ENCODE results near the gene SLC44A5. TPM values are rescaled to one million over a fixed set of nuclear protein-coding genes. Genes with fewer than 3 reads are reported as not detected.

Gene SLC44A5
- total RNA-seq, 4 donors from 2014 or later = 0.22 to 0.57 (median 0.42) TPM

DNA sequence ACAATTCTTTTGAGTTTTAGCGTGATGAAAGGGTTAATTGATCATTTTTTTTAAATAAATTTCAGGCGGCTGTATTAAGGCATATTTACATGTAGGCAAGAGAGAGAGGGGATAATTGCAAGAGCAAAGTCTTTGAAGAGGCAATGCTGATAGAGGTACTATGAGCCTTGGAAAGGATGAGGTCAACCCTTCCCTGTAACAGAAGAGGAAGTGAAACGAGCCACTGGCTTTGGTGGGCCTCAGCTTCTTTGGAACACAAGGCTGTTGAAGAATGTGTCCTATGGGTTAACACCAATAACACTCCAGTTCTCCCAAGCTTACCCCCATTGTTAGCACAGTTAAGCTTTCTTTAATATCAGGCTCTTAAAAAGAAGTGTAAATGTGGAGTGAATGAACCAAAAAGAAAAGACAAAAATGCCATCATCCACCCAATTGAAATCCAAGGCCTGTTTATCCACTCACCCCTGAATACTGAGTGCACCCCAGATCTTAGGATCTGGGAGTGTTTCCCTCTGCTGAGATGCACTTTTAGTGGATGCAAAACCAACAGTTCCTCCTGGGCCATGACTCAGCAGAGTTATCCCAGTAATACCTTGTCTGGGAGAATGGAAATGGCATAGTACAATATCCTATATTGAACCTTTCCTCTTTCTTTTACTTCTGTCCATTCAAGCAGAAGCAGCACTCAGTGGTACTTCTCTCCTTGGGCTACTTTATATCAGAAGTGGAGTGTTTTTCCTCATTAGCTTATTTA is 216.4 kb downstream of the SLC44A5 start:
- TF ChIP-seq, protein P1, sequence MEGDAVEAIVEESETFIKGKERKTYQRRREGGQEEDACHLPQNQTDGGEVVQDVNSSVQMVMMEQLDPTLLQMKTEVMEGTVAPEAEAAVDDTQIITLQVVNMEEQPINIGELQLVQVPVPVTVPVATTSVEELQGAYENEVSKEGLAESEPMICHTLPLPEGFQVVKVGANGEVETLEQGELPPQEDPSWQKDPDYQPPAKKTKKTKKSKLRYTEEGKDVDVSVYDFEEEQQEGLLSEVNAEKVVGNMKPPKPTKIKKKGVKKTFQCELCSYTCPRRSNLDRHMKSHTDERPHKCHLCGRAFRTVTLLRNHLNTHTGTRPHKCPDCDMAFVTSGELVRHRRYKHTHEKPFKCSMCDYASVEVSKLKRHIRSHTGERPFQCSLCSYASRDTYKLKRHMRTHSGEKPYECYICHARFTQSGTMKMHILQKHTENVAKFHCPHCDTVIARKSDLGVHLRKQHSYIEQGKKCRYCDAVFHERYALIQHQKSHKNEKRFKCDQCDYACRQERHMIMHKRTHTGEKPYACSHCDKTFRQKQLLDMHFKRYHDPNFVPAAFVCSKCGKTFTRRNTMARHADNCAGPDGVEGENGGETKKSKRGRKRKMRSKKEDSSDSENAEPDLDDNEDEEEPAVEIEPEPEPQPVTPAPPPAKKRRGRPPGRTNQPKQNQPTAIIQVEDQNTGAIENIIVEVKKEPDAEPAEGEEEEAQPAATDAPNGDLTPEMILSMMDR (IDR thresholded peaks at IDR 0.05; ENCODE audit: low read depth) = no peak

DNA sequence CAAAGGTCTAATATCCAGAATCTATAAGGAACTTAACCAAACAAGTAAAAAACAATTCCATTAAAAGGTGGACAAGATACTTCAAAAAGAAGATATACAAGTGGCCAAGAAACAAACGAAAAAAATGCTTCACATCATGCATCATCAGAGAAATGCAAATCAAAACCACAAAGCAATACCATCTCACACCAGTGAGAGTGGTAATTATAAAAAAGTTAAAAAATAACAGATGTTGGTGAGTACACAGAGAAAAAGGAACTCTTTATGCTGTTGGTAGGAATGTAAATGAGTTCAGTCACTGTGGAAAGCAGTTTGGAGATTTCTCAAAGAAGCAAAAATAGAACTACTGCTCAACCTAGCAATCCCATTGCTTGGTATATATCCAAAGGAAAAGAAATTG is 218.6 kb downstream of the SLC44A5 start:
- TF ChIP-seq, protein P1 (IDR thresholded peaks at IDR 0.05; ENCODE audit: low read depth) = no peak

DNA sequence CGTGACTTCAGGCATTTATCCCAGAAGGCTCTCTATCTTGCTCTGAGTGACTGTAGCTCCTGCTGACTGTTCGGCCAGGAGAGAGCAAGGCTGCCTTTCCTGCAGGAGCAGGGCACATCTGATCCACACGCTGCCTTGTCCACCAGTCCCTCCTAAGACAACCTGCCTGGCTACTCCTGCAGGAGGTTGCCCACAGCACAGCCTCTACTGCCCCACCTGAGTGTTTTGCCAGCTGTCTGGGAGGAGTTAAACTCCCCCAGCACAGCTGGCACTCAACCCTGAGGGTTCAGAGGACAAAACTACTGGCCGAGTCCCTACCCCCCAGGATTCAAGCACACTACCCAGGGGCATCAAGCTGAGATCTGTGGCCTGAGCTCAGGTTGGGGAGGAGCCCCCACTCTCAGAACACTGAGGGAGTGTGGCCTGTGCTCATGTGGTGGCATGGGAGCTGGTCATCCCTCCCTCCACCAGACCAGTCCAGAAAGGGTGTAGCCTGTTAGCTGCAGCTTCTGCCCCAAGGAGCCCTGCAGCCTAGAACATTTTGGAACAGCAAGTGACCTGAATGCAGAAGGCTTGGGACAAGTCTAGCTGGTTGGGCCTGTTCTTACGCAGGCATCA is 237.3 kb downstream of the SLC44A5 start:
- TF ChIP-seq, protein P1 (IDR thresholded peaks at IDR 0.05; ENCODE audit: low read depth) = no peak

DNA sequence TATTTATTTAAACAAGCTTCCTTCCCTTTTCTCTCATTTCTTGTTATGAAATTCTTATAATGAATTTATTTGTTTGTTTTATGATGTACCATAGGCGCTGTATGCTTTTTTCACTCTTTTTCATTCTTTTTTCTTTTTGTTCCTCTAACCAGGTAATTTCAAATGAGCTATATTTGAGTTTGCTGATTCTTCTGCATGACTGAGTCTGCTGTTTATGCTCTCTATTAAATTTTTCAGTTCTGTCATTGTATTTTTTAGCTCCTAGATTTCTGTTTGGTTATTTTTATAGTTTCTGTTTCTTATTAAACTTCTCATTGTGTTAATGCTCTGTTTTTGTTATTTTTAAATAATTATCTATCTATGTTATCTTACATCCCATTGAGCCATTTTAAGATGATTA is 244.3 kb downstream of the SLC44A5 start:
- TF ChIP-seq, protein P1 (IDR thresholded peaks at IDR 0.05; ENCODE audit: low read depth) = no peak

DNA sequence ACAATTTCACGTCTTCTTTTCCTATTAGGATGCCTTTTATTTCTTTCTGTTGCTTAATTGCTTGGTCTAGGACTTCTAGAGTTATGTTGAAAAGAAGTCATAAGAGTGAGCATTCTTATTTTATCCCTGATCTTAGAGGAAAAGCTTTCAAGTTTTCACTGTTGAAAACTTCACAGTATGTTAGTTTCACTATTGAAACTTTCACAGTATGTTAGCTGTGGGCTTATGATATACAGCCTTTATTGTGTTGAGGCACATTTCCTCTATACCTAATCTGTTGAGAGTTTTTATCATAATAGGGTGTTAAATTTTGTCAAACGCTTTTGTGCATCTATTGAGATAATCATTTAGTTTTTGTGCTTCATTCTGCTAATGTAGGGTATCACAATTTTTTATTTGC is 249.7 kb downstream of the SLC44A5 start:
- TF ChIP-seq, protein P1 (IDR thresholded peaks at IDR 0.05; ENCODE audit: low read depth) = no peak

DNA sequence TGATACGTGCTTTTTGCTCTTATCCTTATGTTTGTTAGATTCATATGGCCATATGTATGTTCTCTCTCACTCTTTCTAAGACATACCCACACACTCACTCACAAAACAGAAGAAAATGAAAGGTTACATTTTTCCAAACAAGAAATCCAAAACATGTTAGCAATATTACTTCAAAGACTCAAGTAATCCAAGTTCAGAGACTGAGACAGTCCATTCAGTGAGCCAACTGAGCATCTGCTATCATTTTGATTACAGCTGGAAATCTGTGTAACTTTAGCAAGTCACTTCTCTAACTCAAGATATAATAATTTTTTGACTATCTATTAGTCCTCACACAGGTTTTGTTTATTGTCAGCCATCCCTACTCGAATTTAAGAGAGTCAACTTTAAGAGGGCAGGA is 257.9 kb downstream of the SLC44A5 start:
- TF ChIP-seq, protein P1 (IDR thresholded peaks at IDR 0.05; ENCODE audit: low read depth) = no peak

DNA sequence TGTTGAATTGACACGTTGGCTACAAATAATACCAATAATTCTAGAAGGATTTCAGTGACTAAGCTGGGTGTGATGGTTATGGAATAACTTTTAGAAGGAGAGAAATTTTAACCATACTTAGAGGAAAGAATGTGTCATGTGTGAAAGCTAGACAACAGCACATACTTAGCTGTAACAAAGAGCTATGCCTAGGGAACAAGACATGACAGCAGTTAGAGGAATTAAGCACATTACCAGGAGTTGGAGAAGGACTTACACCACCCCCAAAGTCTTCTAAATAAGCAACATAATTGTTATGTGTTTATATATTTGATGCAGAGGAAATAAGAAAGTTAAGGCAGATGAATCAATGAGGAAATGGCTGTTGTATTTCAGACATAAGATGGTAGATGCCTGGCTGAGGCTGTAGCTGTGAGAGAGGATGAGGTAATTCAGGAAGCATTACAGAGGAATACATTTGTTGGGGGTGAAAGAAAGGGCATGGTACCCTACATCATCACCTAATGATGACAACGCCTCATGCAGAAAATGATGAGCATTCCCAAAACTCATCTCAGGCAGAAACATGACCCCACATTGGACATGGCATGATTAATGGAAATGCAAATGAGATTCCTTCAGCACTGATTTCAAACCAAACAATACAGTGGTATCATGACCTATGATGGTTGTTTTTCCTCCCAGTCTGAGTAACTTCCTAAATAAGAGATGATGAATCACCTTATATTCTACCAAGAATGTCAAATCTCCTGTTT is 265.2 kb downstream of the SLC44A5 start:
- TF ChIP-seq, protein P1 (IDR thresholded peaks at IDR 0.05; ENCODE audit: low read depth) = no peak

Measured in subcutaneous adipose tissue (tissue), 4 donors.